C4-2B (cell line): Measurements from ENCODE around the gene IKZF4.
"Not testable (repeated sequence)": the region's sequence is repeated elsewhere in the genome, so short reads cannot be mapped to it uniquely, and the experiment has no call there.

ENCODE experiments used
- H3K27ac ChIP-seq: fragments of 450-650 bp; 2 replicates; pipeline ENCODE4 v1.5.1; 2017
- CTCF ChIP-seq: fragments of 450-650 bp; conservative IDR thresholded peaks from 2 replicates; pipeline ENCODE4 v1.5.1; 2017; ENCODE audit warnings: mild to moderate bottlenecking
- ZFX ChIP-seq: fragments of 450-650 bp; IDR thresholded peaks from 2 replicates; pipeline ENCODE4 v1.6.1; 2017

The IKZF4 gene

GRCh38 chr12:56042430-56042813 lies 21.6 kb downstream of the IKZF4 start:
- TF ChIP-seq ZFX: 0 out of 2 replicates have a peak, but pooled peaks have one; percentile 18
- peak overlapping the region; percentile 95 for H3K27ac ChIP-seq

GRCh38 chr12:56042843-56043242 lies 22.0 kb downstream of the IKZF4 start:
- TF ChIP-seq ZFX (no peak), CTCF (no peak)
- H3K27ac ChIP-seq: peak overlapping the region; percentile 95

- no peak for TF ChIP-seq CTCF
- TF ChIP-seq ZFX: no peak
Measured at GRCh38 chr12:56046027-56046780, 25.4 kb downstream of the IKZF4 start.

GRCh38 chr12:56053407-56053893 lies 32.6 kb downstream of the IKZF4 start:
- TF ChIP-seq ZFX (no peak), CTCF (no peak)
- H3K27ac ChIP-seq: no peak overlapping the region; the same call in 1 of the 2 replicates

More at GRCh38 chr12:56046027-56046780, 25.4 kb downstream of the IKZF4 start:
- 0 out of 2 replicates have a peak overlapping the region, but pooled peaks have one; percentile 2 for H3K27ac ChIP-seq

GRCh38 chr12:56059964-56060363 lies 39.1 kb downstream of the IKZF4 start:
- H3K27ac ChIP-seq: not testable (repeated sequence)

- no peak for TF ChIP-seq ZFX
- TF ChIP-seq CTCF: no peak
- no peak overlapping the region for H3K27ac ChIP-seq
Measured at GRCh38 chr12:56061982-56062381, 41.1 kb downstream of the IKZF4 start.

GRCh38 chr12:56062996-56063395 lies 42.2 kb downstream of the IKZF4 start:
- TF ChIP-seq ZFX (no peak), CTCF (no peak)
- H3K27ac ChIP-seq: no peak overlapping the region

- TF ChIP-seq CTCF (no peak), ZFX (no peak)
- H3K27ac ChIP-seq: no peak overlapping the region
Measured at GRCh38 chr12:56071648-56072047, 50.8 kb downstream of the IKZF4 start.
